Fibroblast of skin of abdomen (primary cell): ENCODE data around the gene PSPH.
"Not testable (repeated sequence)": the region's sequence is repeated elsewhere in the genome, so short reads cannot be mapped to it uniquely, and the experiment has no call there.

Experiments
- DNase-seq: peaks from one replicate; pipeline ENCODE4 v3.0.0-alpha.2; 2013

PSPH gene

DNA sequence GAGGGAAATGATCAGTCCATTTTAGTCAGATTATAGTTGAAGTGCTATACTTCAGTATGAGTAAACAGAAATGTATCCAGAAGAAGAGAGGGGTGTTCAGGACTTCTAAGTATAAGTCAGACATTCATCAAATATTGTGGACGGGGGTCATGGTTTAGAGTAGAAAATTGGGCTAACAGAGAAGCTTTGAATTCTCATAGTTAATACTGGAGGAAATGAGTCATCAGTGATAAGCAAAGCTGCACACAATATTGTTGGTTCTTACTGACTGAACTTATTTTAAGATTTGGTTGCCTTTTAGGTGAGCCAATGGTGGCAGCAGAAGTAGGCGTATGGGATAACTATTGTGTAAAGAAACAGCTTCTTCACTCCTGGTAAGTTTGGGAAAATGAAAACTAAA lies 11.1 kb upstream of the PSPH start:
- DNase-seq, result peak; percentile 62

DNA sequence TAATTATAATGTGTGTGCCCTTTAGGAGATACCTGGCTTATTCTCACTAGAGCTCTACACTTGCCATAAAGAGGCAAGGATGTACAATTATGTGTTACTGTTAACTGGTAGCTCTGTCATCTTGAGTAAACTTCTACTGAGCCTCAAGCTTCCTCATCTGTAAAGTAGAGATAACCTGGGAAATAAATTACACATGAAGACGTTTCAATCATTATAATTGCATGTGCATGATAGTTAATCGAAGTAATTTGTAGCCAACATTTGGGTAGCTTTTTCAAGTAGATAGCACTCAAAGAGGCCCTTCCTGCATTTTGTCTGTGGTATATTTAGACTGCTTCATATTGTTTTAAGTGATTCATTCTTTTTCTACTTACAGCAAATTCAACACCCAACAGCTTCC lies 2.7 kb upstream of the PSPH start:
- no peak for DNase-seq

DNA sequence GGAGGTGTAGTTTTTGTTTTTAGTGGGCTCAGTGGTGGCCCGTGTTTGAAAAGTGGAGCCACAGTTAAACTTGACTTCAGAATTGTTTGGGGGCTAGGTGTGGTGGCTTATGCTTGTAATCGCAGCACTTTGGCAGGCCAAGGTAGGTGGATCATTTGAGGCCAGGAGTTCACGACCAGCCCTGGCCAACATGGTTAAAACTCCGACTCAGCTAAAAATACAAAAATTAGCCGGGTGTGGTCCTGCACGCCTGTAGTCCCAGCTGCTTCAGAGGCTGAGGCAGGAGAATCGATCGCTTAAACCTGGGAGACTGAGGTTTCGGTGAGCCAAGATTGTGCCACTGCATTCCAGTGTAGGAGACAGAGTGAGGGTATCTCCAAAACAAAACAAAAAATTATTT lies 2.1 kb upstream of the PSPH start:
- DNase-seq, result no peak

DNA sequence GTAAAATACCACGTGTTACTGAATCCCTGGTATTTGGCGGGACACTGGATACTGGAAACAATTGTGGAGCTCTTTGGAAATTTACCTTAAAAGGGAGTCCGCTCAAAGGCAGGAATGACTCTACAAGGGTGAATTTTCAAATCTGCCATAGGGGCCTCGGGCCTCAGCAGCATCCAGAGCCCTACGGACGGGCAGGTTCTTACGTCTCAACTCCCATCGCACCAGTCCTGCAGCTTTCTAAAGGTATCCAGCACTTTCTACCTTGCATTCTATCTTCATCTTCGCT lies 248 bp downstream of the PSPH start:
- DNase-seq, result no peak

DNA sequence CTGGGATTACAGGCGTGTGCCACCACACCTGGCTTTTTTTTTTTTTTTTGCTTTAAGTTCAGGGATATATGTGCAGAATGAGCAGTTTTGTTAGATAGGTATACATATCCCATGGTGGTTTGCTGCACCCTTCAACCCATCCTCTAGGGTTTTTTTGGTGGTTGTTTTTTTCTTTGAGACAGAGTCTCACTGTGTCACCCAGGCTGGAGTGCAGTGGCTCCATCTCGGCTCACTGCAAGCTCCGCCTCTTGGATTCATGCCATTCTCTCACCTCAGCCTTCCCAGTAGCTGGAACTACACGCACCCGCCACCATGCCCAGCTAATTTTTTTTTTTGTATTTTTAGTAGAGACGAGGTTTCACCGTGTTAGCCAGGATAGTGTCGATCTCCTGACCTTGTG lies 2.5 kb downstream of the PSPH start:
- not testable (repeated sequence) for DNase-seq

DNA sequence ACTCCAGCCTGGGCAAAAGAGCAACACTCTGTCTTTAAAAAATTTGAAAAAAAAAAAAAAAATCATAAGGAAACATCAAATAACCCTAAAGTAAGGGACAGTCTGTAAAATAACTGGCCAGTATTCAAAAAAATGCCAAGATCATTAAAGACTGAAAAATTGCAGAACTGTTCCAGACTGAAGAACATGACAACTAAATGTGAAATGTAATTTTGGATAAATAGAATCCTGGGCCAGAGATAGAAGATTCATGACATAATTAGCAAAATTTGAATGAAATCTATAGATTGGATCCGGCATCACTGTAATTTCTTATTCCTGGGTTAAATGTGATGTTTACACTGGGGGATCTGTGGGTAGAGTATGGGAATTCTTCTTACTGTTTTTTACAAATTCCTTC lies 3.0 kb downstream of the PSPH start:
- no peak for DNase-seq

DNA sequence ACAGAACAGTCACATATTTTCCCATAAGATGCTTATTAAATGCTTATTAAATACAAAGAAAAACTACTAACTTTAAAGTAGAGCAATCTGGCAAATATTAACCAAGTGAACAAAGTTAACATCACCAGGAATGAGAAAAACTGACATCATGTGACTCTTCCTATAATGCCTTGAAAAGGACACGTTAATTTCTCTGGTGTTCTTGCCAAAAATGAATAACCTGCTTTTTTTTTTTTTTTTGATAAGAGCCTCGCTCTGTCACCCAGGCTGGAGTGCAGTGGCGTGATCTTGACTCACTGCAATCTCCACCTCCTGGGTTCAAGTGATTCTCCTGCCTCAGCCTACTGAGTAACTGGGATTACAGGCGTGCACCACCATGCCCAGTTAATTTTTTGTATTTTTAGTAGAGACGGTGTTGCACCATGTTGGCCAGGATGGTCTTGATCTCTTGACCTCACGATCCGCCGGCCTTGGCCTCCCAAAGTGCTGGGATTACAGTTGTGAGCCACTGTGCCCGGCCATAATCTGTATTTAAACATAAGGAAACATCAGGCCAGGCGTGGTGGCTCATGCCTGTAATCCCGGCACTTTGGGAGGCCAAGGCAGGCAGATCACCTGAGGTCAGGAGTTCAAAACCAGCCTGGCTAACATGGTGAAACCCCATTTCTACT lies 3.7 kb downstream of the PSPH start:
- not testable (repeated sequence) for DNase-seq

DNA sequence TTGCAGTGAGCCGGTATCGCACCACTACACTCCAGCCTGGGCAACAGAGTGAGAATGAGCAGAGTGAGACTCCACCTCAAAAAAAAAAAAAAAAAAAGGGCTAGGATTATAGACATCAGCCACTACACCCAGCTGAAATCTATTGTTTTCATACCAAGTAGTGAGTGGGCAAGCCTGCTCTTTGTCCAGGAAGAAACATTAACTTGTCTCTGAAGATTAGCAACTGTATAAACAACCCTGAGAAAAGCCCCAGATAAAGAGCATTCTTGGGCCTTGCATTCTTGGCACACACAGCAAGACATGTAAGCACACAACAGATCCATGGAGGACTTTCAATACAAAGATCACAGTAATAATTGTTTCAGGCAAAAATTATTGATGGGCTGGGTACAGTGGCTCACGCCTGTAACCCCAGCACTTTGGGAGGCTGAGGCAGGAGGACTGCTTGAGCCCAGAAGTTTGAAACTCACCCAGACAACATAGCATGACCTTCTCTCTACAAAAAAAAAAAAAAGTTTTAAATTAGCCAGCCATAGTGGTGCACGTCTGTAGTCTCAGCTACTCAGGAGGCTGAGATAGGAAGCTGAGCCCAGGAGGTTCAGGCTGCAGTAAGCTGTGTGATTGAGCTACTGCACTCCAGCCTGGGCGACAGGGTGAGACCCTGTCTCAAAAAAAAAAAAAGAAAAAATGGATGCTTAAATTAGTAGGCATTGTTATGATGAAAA lies 4.4 kb downstream of the PSPH start:
- peak; percentile 76 for DNase-seq

DNA sequence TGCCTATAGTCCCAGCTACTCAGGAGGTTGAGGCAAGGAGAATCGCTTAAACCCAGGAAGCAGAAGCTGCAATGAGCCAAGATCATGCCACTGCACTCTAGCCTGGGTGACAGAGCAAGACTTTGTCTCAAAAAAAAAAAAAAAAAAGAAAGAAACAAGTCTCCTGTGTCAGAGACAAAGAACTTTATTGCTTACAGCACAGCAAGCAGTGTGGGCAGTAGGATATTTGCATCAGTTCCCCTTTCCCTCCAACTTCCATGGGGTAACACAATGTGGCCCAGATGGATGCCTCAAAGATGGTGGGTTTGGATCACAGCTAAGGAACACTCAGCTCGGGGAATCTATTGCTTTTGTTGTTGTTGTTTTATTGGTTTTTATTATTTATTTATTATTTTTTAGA lies 5.5 kb downstream of the PSPH start:
- DNase-seq, result not testable (repeated sequence)

DNA sequence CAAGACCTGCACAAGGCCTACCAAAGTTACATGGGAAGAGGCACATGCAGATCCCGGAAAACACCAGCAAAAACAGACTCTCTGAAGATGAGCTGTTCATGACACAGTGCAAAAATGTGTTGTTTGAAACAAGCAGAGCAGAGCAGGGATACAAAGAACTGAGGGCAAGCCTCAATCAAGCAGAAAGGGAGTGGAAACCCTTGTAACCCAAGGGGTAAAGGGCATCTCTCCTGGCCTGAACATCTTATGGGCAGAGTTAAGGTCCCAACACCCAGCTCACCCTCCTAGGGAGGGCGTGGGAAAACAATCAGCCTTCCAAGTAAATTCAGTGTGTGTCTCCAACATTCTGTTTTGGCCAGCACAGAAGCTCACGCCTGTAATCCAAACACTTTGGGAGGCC lies 10.5 kb downstream of the PSPH start:
- DNase-seq, result no peak

DNA sequence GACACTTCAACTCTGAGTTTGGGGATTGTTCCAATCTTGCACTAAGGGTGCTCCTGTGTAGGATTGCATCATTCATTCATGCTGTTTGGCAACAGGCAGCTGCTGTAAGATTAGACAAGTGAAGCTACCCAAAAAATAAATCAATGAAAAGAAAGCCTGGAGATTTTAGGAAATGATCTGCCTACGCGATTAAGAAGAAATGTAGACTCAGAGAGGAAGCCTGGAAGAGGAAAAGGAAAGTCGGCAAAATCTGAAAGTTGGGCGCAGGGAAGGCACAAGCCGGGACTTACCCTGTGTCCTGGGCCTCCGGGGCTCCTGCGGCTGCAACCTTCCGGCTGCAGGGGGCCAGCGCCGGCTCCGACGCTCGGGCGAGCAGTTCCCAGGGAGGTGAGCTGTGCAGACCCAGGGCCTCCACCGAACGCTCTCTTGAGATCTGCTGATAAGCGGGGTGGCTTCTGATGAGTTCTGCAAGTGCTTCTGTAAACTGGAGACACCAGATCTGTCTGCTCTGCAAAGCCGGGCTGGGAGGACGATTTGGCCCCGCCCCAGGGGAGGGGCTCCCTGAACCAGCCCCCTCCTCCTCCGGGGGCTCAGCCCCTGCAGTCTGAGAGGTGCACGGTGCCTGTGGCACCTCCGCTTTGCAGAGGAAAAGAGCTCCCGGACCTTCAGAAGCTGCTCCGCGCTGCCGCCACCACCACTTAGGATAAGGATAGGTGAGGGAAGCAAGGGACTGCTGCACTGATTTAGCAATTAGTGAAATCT lies 17.4 kb downstream of the PSPH start:
- DNase-seq, result peak; percentile 77

DNA sequence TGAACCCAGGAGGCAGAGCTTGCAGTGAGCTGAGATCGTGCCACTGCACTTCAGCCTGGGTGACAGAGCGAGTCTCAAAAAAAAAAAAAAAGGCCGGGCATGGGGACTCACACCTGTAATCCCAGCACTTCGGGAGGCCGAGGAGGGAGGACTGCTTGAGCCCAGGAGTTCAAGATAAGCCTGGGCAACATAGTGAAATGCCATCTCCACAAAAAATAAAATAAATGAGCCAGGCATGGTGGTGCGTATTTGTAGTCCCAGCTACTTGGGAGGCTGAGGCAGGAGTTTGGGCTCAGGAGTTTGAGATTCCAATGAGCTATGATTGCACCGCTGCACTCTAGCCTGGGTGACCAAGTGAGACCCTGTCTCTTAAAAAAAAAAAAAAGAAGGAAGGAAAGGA lies 18.7 kb downstream of the PSPH start:
- not testable (repeated sequence) for DNase-seq

DNA sequence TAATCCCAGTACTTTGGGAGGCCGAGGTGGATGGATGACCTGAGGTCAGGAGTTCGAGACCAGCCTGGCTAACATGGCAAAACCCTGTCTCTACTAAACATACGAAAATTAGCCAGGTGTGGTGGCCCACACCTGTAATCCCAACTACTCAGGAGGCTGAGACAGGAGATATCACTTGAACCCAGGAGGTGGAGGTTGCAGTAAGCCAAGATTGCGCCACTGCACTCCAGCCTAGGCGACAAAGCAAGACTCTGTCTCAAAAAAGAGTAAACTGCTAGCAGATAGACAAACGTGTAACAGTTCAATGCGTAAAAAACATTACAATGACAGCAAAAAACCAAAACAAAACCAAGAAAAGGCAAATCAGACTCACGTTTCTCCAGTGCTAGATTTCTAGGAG lies 19.7 kb downstream of the PSPH start:
- DNase-seq, result not testable (repeated sequence)

DNA sequence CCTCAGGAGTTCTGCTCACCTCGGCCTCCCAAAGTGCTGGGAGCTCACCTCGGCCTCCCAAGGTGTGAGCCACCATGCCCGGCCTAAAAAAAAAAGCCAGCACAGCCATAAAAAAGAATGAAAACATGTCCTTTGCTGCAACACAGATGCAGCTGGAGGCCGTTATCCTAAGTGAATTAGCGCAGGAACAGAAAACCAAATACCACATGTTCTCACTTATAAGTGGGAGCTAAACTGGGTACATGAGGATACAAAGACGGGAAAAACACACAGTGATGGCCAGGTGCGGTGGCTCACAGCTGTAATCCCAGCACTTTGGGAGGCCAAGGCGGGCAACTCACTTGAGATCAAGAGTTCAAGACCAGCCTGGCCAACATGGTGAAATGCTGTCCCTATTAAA lies 20.9 kb downstream of the PSPH start:
- DNase-seq, result no peak

DNA sequence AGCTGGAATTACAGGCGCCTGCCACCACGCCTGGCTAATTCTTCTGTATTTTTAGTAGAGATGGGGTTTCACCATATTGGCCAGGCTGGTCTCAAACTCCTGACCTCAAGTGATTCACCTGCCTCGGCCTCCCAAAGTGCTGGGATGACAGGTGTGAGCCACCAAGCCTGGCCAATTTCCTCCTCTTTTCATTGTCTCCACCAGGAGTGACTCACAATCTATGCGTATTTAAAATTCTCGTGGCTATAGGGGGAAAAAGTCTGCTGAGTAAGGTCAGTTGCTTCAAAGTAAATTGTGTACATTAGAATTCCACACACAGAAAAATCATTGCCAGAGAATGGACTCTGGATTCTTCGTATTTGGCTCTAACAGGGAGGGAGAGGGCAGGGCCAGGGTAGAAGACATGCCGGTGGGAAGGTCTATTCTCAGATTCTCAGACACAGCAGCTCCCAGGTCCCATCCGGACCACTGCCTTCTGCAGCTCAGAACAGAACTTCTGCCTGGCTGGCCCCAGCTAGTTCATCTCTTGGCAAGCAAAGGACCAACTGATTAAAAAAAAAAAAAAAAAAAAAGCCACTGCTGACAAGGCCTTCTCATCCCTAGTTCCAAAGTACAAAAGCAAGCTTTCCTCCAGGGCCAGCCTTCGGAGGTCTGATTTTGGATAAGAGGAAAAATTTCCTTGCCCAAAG lies 22.2 kb downstream of the PSPH start:
- peak; percentile 58 for DNase-seq

DNA sequence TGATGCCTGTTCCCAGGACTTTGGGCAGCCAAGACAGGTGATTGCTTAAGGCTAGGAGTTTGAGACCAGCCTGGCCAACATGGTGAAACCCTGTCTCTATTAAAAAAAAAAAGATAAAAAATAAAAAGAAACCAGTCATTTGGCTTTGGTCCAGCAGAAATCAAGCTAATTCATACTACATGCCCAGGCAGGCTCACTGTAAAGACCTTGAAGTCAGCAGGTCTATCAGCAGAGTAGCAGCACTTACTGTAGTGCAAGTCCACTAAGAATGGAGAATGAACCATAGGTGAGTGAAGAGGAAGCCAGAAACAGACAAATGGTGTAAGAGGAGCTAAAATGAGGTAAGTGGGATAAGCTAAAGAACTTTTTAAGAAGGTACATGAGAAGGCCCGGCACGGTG lies 24.7 kb downstream of the PSPH start:
- no peak for DNase-seq

DNA sequence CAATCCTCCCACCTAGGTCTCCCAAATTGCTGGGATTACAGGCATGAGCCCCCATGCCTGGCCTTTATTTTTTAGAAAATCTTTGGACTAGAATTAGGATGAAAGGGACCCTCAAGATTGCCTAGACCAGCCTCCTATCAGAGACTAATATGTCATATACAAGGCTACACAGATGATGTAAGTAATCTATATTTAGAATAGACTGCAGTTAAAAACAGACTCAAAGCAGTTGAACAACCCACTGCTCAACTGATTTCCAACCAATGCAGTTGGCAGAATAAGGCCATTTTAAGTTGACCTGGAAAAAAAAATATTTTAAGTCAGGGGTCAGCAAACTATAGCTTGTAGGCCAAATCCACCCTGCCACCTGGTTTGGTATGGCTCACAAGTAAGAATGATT lies 27.7 kb downstream of the PSPH start:
- DNase-seq, result no peak

DNA sequence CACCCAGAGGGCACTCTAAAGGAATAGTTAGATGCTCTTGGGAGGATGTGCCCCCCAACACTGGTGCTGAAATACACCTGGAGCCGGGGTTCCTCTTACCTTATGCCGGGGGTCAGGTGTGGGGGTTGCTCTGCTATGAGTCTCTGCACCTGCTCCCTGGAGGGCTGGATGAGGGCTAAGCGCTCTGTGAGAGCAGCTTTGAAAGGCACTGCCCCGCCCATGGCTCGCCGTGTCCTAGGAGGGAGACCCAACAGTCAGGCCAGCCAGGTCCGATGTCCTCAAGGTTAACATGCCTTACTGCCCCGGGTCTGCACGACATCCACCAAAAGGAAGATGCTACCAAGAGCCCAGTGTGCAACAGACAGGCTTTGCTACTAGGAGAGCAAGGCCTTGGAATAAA lies 31.7 kb downstream of the PSPH start:
- DNase-seq, result no peak

DNA sequence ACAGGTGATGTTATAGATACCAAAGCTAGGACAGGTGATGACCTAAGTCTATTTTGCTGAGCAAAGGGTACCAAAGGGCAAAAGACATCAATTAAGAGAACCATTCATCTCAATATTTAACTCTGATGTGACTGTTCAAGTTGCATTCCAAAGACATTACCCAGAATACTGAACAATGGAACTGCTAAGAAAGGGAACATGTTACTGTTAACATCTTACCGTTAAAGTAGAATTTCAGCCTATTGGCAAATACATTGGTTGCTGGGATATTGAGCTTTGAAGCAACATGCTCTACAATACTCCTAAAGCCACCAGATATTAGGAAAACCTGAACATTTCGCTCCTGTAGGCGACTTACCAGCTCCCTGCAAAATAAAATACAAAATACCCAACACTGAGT lies 34.2 kb downstream of the PSPH start:
- DNase-seq, result not testable (repeated sequence)

DNA sequence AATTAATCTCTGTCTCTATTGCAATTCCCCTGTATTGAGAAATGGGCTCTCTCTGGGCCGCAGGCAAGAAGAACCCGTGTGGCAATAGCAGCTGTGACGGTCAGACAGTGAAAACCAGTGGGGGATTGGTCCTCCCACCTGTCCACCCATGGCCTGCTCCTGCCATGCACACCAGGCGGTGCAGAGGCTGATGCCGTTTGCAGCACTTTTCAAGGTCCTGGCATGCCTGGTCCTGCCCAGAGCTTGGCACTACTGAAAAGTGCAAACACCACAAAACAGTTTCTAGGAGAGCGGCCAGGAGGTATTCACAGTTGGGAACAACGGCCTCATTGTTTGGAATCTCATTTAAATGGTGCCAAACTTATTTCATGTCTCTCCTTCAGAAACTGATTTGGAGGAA lies 41.5 kb downstream of the PSPH start:
- DNase-seq, result no peak

DNA sequence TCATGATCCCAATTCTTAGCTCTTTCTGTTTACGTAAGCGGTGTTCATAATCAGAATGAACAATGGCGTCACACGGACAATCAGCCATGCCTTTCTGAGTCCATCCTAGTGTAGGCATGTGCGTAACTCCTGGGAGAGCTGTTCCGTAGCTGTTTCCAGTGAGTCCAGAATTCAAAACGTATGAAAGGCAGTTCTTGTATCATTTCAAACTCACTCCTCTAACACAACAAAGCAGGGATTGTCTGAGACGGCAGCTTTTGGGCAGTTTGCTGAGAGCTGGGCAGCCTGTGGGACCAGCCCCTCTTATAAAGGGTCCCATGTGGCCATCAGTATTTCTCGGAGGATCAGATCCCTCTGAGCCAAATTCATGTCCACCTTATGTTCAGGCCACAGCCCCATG lies 43.4 kb downstream of the PSPH start:
- DNase-seq, result no peak

DNA sequence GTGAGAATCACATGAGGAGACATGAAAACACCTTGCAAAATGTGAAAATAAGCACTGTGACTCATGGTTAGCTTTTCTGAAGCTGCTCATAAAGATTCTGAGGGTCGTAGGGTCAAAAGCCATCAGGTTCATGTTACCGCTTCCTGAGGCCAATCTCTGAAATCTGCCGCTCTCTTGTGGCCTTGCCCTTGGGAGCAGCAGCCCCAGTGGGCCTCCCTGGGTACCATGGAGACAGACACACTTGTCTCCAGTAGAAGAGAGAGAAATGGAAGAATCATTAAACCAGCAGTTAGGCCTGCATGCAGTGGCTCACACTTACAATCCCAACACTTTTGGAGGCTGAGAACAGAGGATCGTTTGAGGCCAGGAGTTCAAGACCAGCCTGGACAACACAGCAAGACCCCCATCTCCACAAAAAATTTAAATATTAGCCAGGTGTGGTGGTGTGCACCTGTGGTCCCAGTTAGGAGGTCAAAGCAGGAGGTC lies 44.0 kb downstream of the PSPH start:
- no peak for DNase-seq

DNA sequence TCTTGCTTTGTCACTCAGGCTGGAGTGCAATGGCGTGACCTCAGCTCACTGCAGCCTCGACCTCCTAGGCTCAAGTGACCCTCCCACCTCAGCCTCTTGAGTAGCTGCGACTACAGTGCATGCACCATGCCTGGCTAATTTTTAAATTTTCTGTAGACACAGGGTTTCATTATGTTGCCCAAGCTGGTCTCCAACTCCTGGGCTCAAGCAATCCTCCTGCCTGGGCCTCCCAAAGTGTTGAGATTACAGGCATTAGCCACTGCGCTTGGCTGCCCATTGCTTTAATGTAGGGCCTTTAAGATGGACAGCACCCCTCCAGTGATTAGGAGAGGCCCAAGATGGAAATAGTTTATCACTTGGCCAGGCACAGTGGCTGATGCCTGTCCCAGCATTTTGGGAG lies 47.5 kb downstream of the PSPH start:
- DNase-seq, result no peak
